HG03097 (cell line): ENCODE data around the gene NTSR1.

Experiments used
- ATAC-seq: cut with Tn5 transposase; IDR thresholded peaks from one replicate; pipeline ENCODE4 v1.9.1; 2021; ENCODE audit not compliant: unreplicated experiment, low FRiP score

Gene NTSR1

DNA sequence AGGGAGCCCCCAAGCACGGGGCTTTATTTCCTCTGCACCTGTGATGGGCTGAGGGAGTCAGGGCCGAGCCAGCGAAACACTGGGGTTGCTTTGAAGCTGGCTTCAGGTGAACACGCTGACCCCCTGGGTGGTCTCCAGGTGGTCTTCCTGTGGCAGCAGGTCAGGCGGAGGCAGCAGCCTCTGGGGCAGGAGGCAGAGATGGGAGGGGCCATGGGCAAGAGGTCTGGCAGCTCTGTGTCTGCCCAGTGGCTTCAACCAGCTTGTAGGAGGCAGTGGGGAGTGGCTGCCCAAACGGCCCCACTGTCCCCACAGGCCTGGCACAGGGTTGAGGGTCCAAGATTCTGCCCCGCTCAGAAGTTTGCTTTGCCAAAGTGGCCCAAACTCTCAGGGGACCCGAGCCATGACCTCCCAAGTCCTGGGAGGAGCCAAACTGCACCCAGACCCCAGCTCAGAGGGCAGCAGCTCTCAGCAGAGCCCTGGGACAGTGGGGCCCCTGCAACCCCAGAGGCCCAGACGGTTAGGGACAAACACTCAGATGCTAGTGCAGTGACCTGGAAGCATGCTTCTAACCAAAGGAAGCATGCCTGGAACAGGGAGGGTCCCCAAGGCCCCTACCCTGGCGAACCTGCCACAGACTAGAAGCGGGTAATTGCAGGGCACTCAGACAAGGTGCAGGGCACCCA, 15.3 kb downstream of the NTSR1 start:
- ATAC-seq, result no peak

DNA sequence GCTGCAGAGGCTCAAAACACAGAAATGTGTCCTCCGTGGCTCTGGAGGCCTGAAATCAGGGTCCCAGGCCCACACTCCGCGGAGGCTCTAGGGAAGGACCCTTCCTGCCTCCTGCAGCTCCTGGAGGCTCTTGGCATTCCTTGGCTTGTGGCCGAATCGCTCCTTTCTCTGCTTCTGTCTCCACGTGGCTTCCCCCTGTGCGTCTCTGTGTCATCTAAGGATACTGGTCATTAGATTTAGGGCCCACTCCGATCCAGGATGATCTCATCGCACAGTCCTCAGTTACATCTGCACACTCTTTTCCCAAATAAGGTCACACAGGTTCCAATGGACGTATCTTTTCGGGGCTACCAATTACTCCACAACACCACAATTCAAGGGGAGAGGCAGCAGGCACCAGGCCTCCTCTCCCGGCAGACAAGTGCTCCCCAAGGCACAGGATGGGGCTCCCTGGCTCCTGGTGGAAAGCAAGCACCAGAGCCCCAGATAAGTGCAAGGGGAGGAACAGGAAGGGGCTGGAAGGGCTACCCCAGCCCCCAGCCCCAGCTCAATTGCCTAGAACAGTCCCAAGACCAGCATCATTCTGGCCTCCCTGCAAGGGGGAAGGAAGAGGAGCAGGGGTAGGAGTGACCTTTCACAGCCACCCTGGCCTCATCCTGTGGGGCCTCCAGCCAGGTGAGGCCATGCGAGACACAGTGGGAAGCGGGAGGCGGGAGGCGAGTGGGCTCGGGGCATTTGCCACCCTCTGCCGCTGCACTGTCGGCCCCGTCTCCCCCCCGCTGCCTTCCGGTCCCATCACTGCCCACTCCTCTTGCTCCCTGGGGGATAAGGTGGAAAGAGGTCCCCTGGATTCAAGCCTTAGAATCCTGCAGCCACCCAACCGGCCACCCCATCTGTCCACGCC, 16.3 kb downstream of the NTSR1 start:
- ATAC-seq, result no peak

DNA sequence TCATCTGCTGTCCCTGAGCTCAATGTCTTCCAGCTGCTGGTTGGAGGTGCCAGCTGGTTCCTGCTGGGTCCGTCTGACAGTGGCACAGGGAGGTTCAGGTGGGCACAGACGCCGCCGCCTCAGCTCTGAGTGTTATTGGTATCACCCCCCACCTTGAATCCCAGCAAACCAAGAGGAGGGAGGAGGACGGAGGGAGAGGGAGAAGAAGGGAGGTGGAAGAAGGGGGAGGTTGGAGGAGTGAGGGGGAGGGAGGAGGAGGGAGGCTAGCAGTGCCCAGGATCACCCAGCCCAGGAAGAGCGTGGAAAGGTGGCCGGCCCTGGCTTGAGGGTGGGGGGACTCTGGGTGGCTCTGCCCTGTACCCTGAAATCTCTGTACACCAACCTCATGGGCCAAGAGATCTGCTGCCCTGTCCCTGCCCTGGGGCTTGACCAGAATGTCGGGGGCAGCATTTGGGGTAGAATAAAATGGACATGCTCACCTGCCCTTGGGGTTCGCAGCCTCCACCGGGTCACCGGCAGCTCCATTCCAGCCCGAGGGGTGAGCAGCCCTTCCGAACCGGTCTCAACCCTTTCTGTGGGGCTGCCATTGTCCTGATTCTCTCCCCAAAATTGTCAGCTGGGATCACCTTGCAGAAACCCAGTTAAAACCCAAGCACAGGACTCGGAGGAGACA, 17.1 kb downstream of the NTSR1 start:
- ATAC-seq, result no peak

DNA sequence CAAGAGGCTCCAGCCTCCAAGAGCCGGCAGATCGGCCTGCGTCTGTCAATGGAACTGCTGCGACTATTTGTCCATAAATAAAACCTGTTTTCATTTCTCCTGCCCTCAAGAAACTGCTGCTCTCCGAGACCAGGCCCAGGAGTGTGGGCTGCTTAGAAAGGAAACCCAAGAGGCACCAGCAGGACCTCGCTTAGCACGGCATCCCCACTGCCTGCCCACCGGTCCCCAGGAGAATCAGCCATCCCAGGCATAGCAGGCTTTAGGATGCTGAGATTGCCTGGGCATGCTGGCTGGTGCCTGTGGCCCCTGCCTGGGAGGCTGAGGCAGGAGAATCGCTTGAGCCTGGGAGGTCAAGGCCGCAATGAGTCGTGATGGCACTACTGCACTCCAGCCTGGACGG, 17.6 kb downstream of the NTSR1 start:
- no peak for ATAC-seq

DNA sequence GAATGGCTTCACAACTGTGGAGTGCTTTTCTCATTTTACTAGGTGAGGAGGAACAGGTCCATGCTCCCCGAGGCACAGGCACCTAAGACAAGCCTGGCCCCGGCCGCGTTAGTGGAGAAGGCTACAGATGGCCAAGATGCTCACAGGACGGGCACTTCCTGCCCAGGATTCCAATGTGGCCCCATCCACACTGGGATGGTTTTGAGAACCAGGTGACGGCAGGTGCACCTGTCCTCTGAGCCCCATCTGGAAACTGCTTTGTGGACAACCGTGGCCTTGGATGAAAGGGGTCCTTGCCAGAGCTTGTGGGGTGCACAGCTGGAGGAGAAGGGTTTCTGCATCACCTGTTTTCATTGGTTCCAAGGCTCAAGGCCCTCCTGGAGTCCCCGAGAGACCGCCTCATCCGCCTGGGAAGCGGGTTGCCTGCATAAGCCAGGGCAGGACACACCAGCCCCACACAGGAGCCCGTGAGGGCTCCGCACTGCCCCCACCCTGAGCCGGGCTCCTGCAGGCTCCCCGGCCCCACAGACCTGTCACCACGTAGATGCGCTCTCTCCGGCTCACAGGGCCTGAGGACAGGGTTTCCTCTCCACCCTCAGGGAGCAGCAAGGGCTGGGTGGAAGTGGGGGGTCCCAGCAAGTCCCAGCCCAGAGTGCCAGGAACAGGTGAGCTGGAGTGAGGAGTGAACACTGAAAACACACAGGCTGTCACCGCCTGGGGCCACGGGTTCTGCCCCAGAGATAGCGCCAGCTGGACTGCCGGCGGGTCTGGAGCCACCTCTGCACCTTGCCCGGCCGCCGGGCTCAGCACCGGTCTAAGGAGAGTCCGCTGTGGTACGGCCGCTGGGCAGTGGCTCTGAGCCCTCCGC, 18.3 kb downstream of the NTSR1 start:
- no peak for ATAC-seq

DNA sequence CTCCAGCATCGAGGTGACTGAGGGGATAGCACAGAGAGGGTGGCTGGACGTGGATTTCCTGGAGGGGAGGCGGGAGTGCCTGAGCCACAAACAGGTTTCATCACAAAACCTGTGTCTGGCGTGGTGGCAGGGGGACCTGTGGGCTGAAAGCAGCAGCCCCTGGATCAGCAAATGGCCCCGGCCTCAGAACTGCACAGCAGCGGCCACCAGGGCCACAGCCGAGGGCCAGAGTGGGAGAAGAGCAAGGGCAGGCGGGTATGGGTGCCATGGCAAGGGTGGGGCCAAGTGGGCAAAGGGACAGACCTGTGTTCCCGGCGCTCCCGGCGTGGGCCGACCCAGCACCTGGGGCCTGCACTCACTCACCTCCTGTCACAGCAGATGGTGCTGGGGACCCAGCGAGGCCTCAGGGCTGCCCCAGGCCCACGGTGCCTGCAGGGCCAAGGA, 19.0 kb downstream of the NTSR1 start:
- no peak for ATAC-seq

DNA sequence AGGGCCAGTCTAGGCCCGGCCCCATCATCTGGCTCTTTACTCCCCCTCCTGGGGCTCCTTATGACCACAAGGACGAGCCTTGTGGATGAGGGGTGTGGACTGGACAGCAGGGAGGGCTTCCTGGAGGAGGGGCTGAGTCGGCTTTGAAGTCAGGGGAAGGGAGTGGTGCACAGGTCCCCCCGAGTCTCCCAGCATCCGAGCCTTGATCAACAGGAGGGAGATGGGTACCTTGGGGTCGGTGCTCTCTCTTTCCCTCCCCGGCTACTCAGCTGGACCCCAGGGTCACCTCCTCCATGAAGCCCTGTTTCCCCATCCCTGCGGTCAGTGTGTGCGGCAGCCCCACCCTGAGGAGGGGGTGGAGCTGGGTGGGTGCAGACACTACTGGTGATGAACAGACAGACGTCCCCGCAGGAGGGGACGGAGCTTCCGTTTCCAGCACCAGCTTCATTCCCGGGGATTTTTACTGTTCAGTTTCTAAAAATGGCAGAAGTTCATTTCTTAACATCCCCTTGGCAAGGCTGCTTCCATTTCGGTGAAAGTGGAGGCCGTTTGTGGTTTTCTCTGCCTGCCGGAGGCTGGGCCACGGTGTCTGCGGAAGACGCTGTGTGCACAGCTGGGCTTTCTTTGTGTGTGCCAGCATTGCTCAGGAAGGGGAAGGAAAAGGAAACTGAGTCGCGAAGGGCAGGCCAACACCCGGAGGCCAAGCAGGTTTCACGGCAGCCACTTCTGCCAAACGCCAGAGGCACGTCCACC, 19.6 kb downstream of the NTSR1 start:
- ATAC-seq, result no peak

DNA sequence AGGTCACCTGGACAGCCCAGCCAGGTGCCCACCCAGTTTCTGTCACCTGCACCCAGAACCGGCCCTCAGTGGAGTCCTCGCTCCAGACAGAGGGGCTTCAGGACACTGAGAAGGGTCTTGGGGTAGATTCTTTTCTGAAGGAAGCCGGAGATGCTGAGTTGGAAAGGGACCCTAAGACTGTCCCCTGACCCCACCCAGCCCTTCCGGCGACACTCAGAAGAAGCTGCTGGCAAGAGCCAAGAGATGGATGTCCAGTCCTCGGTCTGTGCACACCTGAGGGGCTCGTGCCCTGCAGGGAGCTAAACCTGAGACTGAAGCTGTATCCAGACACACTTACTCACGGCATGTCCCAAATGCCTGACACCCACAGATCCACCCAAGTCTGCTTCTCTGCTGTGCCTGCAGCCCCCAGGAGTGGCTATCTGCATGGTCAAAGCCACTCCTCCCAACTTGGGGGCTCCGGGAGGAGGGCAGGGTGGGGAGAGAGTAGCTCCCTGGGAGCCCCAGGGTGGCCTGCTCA, 20.2 kb downstream of the NTSR1 start:
- ATAC-seq, result no peak

DNA sequence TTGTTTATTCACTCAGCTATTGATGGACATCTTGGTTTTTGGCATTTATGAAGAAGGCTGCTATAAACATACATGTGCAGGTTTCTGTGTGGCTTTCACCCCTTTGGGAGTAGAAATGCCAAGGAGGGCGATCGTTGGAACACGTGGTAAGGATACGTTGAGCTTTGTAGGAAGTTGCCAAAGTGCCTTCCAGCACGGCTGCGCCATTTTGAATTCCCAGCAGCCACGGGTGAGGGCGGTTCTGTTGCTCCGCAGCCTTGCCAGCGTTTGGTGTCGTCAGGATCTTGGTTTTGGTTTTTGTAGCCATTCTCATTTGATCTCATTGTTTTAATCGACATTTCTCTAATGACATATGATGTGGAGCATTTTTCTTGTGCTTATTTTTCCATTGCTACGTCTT, 21.8 kb downstream of the NTSR1 start:
- ATAC-seq, result no peak

DNA sequence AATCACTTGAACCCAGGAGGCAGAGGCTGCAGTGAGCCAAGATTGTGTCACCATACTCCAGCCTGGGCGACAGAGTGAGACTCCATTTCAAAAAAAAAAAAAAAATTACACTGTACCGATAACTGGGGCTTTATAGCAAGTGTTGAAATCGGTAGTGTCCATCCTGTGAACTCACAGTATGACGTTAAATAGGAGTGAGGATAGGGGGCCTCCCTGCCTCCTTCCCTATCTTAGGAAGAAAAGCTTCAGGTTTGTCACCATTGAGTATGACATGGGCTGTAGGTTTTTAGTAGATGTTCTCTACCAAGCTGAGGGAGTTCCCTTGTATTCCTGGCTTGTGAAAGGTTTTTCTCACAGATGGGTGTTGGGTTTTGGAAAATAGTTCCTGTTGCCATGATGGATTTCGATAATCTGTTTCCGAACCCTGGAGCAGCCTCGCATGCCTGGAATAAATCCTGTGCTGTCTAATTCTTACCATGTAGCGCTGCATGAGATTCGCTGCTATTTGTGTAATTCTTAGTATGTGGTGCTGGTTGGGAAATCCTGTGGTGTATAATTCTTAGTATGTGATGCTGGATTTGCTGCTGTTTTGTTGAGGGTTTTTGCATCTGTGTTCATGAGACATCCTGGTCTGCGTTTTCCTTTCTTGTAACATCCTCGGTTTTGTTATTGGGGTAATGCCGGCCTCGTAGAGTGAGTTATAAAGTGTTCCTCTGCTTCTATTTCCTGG, 23.6 kb downstream of the NTSR1 start:
- no peak for ATAC-seq

DNA sequence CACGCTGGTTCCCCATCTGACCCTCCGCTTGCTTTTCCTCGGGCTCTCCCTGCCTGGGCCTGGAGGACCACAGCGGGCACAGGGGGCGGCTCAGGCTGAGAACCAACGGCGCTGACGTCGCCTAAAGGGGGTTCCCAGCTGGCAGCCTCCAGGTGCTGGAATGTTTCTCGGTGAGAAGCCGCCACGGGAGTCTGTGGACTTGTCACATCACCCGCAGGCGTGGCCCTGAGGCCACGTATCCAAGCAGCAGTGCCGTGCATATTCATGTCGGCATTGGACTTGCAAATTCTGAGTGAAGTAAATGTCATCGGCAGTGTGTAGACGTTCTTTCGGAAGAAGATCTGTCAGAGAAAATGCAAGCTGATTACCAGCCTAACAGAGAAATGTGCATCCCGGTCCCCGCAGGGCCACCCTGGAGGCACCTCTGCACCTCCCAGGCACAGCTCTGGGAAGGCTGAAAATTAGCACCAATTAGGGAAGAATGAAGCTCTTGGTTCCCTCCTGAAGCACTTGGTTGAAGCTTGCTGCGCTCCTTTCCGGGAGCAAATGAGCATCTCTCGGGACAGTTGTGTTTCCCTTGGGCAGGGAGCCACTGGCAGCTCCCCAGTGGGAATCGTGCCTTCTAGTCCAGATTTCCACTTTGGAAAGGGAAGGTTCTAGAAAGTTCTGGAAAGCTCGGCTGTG, 24.3 kb downstream of the NTSR1 start:
- ATAC-seq, result no peak

DNA sequence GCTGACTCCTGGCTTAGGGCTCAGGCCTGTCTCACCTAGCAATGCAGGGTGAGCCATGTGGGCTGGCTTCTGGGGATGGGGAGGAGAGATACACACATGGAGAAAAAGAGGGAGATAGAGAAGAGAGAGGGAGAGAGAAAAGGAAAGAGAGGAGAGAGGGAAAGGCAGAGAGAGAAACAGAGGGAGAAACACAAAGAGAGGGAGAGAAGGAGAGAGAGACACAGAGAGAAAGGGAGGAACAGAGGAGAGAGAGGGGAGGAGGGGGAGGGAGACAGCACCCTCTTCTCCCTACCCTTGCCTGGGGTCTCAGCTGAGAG, 24.8 kb downstream of the NTSR1 start:
- ATAC-seq, result no peak

DNA sequence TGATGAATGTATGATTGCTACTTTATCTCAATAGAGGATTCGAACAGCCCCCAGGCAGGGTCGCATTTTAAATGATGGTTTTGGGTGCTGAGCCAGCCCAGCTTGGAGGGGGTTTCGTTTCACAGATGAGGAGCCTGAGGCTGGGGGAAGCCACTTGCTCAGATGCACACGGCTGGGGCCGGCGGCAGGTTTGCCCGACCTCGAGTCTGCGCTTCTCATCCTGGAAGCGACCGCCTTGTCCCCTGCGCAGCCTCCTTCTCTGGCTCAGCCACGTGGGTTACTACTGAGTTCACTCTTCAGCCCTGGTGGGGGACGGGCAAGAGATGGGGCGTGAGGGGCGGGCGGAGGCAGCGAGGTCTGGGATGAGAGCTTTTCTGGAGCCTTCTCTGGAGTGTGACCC, 25.3 kb downstream of the NTSR1 start:
- ATAC-seq, result no peak

DNA sequence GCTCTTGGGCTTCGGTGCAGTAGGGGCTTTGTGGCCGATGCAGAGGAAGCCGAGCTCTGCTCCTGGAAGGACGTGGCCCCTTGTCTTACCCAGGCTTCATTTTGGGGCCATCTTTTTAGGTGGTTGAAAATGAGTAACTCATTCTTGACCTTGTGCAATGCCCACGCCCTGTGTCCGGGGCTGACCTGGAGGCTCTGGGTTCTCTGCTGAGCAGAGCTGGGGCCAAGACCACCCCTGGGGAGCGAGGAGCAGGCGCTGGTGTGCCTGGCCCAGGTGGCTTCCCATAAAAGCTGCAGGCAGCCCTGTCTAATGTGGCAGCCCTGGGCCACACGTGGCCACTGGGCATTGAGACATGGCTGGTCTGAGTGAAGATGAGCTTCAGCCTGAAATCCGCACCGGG, 25.7 kb downstream of the NTSR1 start:
- no peak for ATAC-seq

DNA sequence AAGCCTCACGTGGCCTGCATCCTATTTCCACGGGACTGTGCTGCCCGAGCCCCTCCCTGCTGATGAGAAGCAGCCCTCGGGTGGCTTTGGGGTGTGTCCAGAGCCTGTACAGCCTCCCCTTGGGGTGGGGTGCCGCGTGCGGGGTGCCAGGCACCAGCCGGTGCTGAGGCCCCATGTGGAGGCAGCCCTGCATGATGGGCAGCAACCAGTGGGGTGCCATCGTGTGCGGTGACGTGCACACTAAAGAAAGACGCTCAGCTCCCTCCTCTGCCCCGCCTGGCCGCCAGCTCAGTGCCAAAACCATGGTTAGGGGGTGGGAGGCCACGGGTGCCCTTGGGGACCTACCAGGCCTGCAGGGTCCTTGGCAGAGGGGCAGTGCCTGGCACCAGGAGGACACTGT, 26.2 kb downstream of the NTSR1 start:
- ATAC-seq, result no peak

DNA sequence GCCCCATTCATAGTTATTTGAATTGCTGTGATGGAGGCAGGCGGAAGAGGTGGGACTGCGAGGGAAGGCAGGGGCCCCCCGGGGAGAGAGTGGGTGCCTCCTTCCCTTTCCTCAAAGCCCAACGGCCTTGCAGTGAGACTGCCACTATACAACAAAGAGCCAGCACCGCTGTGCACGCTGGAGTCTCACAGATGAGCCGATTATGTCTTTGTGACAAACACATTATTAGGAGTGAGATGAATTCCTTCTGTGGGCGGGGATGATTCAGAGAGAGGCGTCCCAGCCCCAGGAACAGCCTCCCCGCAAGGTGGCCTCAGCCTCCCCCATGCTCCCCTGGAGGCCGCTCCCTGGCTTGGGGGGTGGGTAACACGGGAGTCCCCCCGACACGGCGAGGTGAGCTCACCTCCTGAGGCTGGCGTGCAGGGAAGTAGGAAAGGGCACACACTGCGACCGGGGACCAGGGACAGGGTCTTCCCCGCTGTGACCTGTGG, 26.7 kb downstream of the NTSR1 start:
- ATAC-seq, result no peak

DNA sequence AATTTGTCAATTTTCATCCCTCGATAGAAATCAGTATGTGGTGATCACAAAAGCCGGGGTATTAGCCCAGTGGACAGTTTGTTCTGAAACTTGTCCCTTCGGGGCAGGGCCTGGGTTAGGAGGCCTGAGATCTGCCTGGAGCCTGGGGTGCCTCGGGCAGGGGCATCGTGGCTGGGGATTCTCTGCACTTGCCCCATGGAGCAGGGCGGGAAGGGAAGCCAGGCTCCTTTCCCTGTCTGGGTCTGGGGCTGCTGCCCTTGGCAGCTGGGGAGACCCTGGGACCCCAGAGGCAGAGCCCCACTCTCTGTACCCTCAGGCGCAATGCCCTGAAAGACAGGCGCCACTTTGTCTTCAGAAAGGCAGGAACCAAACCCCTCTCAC, 27.4 kb downstream of the NTSR1 start:
- ATAC-seq, result no peak

DNA sequence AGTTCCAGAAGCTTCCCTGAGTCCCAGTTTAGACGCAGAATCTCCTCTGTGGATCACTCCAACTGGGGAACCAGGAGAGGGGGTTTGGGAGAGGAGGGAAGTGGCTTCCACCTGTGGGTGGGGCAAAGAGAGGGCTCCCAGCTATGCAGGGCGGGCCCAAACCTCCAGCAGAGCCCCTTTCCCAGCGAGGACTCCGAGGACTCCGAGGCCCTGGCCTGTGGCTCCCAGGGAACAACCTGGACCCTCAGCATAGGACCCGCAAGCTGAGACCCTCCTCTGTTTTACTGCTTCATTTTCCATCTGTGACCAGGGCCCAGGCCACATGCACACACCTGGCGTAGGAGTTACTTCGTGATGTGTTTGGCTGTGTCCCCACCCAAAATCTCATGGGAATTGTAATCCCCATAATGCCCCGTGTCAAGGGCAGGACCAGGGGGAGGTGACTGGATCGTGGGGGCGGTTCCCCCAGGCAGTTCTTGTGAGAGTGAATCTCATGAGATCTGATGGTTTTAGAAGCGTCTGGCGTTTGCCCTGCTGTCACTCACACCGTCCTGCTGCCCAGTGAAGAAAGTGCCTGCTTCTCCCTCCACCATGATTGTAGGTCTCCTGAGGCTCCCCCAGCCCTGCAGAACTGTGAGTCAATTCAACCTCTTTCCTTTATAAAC, 27.9 kb downstream of the NTSR1 start:
- ATAC-seq, result no peak
